Activated T-cell treated with anti-CD3 and anti-CD28 coated beads for 1 hour (primary cell): ENCODE measurements around the gene MCC.

Source experiments
- DNase-seq: peaks from one replicate; pipeline ENCODE4 v3.0.0-alpha.2; 2020; ENCODE audit warnings: low read depth

MCC gene

GRCh38 chr5:113029614-113030013 is 458.6 kb downstream of the MCC start:
- no peak for DNase-seq

DNA sequence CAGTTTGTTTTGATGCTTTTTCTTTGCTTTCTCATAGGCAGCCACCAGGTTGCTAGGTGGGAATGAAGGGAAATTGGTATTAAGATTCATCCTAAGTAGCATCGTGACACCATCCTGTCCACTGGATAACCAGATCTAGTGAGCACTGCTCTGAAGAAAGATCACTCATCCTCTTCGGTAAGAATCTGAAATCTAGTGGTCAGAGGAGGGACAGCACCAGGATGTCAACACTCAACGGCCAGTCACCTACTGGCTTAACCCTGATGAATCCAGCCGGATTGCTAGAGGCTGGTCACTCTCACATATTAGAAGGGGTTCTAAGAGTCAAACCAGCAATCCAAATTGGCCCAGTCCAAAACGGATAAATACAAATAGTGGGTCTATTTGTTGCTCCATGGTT is 460.8 kb downstream of the MCC start:
- DNase-seq = no peak

DNA sequence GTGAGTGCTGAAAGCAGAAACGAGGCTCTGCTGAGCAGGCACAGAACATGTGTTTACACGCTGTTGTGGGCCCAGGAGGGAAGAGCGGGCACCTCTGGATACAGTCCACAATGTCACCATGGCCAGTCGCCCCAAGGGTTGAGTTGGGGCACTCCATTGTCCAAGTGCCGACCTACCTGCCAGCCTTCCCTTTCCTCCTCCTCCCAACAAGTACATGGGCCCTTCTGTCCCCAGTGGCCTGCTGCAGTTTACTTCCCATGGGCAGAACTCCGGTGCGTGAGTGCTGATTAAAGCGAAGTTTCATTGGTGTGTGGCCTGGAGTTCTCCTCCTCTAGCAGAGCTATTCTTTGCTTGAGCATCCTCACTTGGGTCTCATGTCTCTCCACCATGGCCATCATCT is 461.2 kb downstream of the MCC start:
- no peak for DNase-seq

DNA sequence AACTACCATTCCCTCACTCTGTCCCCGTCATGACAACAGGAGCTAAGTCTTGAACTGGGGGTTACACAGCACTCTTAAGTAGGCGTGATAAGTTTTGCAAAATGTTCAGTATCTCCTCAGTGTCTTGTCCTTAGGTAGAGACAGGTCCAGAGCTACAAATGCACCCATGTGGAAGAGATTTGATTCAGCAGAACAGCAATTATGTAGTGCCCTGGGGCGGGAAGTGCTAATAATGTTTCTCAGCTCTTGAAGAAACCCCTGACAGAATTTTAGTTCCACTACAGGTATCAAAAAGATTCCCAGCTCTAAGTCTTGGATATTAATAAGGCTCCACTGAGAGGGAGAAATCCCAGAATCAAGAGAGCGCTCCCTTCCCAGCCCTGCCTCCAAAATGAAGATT is 462.0 kb downstream of the MCC start:
- DNase-seq = no peak

- no peak for DNase-seq
Observed at GRCh38 chr5:113025596-113025995, 462.7 kb downstream of the MCC start.

DNA sequence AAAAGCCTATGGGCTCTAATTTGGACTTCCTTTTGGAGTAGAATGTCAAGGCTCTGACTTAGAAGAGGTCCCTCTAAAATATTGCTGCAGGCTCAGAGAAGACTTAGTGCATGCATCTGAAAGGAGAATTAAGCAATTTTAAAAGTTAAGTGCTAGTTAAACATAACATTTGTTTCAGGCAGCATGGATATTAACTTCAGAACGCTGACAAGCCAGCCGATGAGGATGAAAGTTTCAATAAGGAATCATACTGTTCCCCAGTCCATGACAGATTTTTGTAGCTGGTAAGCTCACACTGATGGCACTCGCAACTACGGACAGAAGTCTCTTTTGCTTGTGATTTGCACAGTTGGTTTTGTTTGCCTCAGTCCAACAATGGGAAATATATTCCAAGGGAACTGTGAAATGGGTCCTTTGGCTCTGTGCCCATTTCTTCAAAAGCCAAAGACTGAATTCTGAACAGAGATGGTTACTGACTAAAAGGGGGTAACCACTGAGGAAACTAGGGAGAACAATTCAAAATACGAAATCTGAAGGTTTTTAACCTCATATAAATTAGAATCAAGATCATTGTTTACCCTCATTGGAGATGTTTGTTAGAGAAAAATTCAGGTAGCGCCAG is 464.1 kb downstream of the MCC start:
- DNase-seq = no peak

GRCh38 chr5:113022661-113023060 is 465.6 kb downstream of the MCC start:
- DNase-seq = no peak

DNA sequence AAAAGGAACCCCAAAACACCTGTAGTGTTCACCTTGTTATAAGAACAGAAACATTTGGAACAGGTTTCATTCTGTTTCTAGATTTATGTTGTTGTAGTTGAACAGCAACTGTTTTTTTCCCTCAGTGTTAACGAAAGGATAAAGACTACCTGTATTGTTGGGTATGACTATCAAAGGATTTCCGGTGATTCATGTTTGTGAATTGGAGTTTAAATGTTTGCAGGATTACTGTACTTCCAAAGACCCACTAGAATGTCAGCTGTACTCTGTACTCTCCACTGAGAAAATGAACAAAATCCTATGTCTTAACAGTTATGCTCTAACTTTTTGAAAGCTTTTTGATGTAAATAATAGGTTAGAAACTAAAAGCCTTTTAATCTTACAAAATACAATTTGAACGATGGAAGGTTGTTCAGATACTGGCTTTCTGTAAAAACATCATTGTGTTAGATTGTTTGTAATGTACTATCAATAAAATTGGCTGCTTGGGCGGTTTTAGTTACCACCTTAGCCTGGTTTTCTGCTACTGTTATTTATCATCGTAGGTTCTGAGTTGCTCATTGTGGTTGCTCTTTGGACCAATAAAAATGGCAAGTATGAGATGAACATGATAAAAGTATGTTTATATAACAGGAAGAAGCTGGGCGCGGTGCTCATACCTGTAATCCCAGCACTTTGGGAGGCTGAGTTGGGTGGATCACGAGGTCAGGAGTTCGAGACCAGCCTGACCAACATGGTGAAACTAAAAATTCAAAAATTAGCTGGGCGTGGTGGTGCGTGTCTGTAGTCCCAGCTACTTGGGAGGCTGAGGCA is 467.6 kb downstream of the MCC start:
- DNase-seq = no peak

- DNase-seq = no peak
Observed at GRCh38 chr5:113017881-113018635, 470.2 kb downstream of the MCC start.

GRCh38 chr5:113005454-113005853 is 482.8 kb downstream of the MCC start:
- no peak for DNase-seq

GRCh38 chr5:113003763-113004162 is 484.5 kb downstream of the MCC start:
- DNase-seq = no peak

DNA sequence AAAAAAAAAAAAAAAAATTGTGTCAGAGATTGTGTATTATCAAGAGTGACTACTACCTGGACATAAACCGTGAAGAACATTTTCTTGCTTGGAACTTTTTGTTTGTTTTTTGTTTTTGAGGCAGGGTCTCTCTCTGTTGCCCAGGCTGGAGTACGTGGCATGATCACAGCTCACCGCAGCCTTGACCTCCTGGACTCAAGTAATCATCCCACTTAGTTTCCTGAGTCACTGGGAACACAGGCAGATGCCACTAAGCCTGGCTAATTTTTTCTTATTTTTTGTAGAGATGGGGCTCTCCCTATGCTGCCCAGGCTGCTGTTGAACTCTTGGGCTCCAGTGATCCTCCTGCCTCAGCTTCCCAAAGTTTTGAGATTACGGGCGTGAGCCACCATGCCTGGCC is 485.8 kb downstream of the MCC start:
- no peak for DNase-seq

DNA sequence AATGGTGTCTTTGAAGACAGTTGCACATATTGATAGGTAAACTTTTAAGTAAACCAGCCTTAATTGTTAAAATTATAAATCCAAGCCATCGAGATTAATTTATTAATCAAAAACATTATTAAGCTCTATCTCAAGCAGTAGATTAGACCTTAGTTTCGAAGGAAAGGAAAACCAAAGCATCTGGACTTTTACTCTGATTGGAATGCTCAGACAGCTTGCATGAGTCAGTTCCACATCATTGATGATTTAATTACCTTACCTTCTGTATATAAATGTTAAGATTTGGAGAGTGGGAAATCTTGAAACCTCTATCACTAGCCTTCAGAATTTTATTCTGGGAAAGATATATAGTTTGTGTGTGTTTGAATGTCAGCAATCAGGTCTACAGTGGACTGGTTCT is 487.8 kb downstream of the MCC start:
- DNase-seq = no peak

- DNase-seq = no peak
Observed at GRCh38 chr5:112998296-112998695, 490.0 kb downstream of the MCC start.

DNA sequence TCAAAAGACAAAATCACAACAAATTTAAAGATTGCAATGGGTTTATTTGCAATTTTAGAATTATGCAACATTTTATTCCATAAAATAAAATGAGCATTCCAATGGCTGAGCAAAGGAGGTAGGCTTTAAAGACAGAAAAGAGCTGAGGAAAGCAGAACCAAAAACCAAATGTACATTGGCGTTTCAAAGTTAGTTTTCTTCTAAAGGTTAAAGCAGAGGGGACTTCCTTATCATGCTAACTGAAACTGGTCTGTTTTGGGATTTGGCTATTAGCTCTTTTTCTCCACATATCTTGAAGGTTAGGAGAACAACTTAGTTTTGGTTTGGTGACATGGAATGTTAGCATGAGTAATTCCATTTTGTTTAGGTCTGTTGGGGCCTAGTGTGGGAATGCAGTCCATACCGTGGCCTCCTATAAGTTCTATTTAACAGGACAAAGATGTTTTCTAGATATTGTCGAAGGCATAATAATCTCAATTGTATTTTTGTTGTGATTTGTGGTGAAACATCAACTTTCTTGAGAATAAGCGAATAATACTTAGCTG is 491.4 kb downstream of the MCC start:
- DNase-seq = no peak

GRCh38 chr5:112995764-112996618 is 492.3 kb downstream of the MCC start:
- DNase-seq = peak; percentile 79

DNA sequence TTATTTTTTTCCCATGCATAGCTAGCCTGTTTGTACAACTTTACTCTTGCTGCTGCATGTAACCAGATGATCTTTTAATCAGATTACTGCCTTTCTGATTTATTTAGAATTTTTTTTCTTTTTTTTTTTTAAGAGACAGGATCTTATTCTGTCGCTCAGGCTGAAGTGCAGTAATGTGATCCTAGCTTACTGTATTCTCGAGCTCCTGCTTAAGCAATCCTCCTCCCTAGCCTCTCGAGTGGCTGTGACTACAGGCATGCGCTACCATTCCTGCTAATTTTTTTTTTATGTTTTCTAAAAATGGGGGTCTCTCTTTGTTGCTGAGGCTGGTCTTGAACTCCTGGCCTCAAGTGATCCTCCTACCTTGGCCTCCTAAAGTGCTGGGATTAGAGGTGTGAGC is 502.0 kb downstream of the MCC start:
- DNase-seq = no peak

DNA sequence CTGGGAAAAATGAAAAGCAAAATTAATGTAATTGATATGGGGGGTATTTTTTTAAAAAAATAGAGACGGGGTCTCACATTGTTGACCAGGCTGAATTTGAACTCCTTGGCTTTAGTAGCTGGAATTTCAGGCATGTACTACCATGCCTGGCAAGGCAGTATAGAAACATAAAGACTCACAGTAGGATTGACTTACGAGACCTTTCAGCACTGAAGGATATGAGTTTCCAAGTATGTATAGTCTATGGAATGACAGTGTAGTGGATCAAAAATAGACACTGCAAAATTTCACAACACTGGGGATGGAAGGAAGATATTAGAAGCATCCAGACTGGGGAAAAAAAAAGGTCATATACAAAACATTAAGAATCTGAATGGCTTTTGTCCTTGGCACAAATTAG is 504.9 kb downstream of the MCC start:
- no peak for DNase-seq

- no peak for DNase-seq
Observed at GRCh38 chr5:112979723-112980122, 508.5 kb downstream of the MCC start.

GRCh38 chr5:112978836-112979235 is 509.4 kb downstream of the MCC start:
- DNase-seq = no peak

- no peak for DNase-seq
Observed at GRCh38 chr5:112977440-112977861, 510.8 kb downstream of the MCC start.
